Uterus (tissue), 2 donors: ENCODE measurements around the gene THSD4.

Experiments
- CTCF ChIP-seq, 4 experiments: fragments of 200-600 bp in 2 of 4; fragments of 450-650 bp in 2 of 4; sonication (generic) in 2 of 4; IDR thresholded peaks; one replicate each; pipeline ENCODE4 v1.5.1; 2016 to 2019; ENCODE audit warnings: antibody characterized with exemption in 4 of 4, mild to moderate bottlenecking in 2 of 4, moderate library complexity in 1 of 4
- POLR2A ChIP-seq, 2 donors: fragments of 450-650 bp; IDR thresholded peaks; one replicate each; pipeline ENCODE4 v1.6.1; 2016; ENCODE audit warnings: antibody characterized with exemption in 2 of 2, mild to moderate bottlenecking in 1 of 2, moderate library complexity in 1 of 2

- TF ChIP-seq CTCF (IDR thresholded peaks at IDR 0.05) (no peak), POLR2A (IDR thresholded peaks at IDR 0.05) (no peak)
Measured at GRCh38 chr15:71162309-71162708, 47.0 kb downstream of the THSD4 start.
